Measurements from ENCODE around the gene CARD14. TPM values are rescaled to one million over a fixed set of nuclear protein-coding genes. Genes with fewer than 3 reads are reported as not detected.

CARD14 gene

Small RNA genes lying within 50 kb of the gene (small RNA-seq; reads per million reads assigned to genes)
- gene AC087741.2 (ENCODE audit: low read depth) = not detected
